Stimulated activated CD4-positive, alpha-beta T cell treated with anti-CD3 and anti-CD28 coated beads, Interleukin-2, amount 100 ng/mL, for 48 hours (primary cell): ENCODE measurements around the gene ASB11.
"Not testable (repeated sequence)": the region's sequence is repeated elsewhere in the genome, so short reads cannot be mapped to it uniquely, and the experiment has no call there.

Source experiments
- DNase-seq, 2 donors: peaks; one replicate each; pipeline ENCODE4 v3.0.0-alpha.2; 2020

Gene ASB11

GRCh38 chrX:15301924-15302323 lies 13.5 kb downstream of the ASB11 start:
- peak in 1 of 2 donors; percentile 1 for DNase-seq

- DNase-seq, result no peak
Observed at GRCh38 chrX:15299941-15300851, 15.2 kb downstream of the ASB11 start.

GRCh38 chrX:15298780-15299179 lies 16.7 kb downstream of the ASB11 start:
- DNase-seq, result no peak

DNA sequence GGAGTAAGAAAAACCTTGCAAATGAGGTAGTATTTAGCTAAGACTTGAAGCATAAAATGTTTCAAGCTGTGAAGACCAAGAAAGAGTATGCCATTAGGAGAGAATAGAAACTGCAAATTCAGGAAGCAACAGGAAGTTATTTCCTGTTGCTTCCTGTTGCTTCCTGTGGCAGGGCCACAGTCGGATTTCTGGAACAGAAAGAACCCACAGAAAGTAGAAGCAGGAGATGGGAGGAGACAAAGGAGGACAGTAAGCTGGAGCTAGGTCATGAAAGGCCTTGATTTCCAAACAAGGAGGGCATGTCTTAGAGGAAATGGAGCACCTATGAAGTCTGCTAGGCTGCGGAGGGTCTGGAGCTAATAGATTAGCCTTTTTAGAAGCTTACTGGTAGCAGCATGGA lies 17.2 kb downstream of the ASB11 start:
- no peak for DNase-seq

- no peak for DNase-seq
Observed at GRCh38 chrX:15293451-15293850, 22.0 kb downstream of the ASB11 start.

GRCh38 chrX:15292861-15293260 lies 22.6 kb downstream of the ASB11 start:
- no peak for DNase-seq

DNA sequence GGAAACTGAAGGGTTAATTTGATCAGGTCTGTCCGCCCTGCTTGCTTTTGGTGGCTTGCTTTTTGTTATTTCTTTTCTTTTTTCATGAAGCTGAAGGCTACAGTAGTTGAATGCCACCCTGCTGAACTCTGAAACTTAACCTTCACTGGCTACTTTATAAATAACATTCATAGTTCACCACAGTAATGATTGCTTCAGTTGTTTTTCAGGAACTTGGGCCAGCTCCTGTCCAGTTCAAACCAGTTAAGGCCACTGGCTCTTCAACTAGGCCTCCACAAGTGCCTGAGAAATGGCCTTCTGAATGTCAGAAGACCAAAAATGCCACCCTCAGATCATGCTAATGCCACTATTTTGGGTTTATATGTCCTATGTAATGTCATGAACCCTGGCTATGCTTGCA lies 37.8 kb downstream of the ASB11 start:
- no peak for DNase-seq

DNA sequence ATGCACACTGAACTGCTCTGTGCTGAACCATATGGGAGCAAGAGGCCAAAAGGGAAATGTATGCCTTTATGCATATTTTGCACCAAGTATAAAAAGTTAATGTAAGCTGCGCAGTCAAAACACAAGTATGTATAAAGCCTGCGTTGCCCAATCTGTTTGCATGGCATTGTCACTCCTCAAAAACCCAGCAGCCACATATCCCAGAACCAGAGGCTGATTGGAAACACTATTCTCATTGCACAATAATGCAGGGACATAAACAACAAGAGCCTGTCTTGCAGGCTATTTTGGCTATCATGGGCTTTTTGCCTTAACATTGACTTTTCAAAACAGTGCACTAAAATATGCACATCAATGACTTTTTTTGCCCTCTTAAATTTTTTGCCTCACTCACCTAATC lies 40.5 kb downstream of the ASB11 start:
- no peak for DNase-seq

GRCh38 chrX:15273275-15273674 lies 42.2 kb downstream of the ASB11 start:
- not testable (repeated sequence) for DNase-seq

DNA sequence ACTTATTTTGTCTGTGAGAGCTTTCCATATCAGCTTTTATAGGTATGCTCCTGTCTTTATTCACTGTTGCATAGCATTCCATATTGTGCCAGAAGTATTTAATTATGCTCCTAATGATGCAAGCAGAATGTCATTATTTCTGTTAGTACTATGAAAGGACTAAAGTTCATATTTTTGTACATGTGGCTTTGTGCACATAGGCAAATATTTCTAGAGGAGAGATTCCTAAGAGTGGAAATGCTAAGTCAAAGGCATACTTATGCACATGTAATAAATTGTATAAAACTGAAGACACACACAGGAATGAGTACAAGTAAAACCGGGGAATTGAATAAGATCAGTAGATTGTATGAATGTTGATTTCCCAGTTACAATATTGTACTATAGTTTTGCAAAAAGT lies 43.7 kb downstream of the ASB11 start:
- no peak for DNase-seq

DNA sequence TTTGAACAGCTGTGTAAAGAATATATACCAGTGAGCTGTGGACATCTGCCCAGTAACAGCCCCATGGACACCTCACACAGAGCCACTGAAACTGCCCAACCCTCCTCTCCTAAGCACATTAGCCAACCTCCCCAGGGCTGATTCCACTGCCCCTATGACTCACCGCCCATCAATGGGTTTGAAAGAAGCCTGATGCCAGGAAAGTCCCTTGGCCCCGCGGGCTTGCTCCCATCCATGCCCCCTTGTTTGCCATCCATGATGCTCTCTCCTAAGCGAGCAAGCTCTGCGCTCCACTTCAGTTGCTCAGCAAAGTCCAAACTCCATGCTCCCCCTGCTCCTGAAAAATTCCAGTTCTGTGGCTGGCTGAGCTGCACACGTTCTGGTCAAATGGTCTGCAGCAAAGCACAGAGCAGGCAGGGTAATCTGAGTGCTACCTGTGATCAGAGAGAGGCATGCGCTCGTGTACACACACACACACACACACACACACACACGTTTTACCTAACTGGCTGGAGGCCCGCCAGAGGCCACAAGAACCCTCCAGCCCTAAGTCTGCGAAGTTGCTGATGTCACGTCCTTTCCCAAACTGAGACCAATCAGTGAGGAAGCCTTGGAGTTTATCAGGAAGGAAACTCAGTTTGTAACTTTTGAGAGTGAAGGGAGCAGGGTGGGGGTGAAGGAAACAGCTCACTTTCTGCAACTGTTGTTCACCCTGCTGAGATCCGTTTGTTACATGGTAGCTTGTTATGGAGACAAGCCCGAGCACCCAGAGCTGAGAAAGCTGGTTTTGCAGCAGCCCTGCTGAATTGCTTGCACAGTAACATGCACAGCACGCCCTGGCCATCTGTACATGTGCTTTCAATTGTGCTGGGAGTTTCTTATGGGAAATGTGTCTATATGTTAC lies 45.6 kb downstream of the ASB11 start, which contains the start of gene ASB9:
Gene ASB9, minus strand, starts transcription at position 466 of the 904 bp plus-strand sequence. Its CDS starts 209 bp downstream, at position 257.
- DNase-seq, result no peak

GRCh38 chrX:15269120-15269519 lies 46.3 kb downstream of the ASB11 start:
- no peak for DNase-seq

DNA sequence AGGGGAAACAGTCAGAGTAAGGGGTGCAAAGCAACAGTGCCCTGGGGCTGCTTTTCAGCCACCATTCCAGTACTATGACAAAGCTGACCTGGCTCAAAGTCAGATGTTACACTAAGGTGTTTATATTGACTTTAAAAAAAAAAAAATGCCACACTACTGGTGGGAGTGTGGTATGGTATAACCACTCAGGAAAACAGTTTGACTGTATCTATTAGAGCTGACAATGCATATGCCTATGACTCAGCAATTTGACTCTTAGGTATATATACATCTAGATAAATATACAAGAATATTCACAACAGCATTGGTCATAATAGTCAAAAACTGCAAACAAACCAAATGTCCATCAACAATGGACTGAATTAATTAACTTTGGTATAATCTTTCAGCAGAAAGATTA lies 60.6 kb downstream of the ASB11 start:
- no peak for DNase-seq

- no peak for DNase-seq
Observed at GRCh38 chrX:15245896-15246295, 69.5 kb downstream of the ASB11 start.

GRCh38 chrX:15244421-15244820 lies 71.0 kb downstream of the ASB11 start:
- DNase-seq, result no peak

GRCh38 chrX:15242899-15243555 lies 72.4 kb downstream of the ASB11 start:
- DNase-seq, result peak; percentile 13 to 28

DNA sequence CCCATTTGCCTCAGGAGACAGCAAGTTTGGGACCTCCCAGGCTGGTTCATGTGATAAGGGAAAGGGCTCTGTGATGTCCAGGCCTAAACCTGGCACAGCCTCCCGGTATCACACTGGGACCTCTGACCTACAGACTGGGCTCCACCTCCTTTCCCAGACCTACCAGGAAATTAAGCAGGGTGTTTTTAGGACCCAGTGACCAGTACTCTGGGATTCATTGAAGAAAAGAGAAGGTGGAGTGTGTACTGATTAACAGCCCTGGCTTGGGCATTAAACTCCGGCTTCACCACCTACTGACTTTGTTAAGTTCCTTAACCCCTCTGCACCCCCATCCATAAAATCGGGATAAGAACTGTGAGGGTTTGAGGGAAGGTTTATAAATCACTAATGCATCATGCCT lies 74.1 kb downstream of the ASB11 start:
- no peak for DNase-seq

GRCh38 chrX:15240414-15240813 lies 75.0 kb downstream of the ASB11 start:
- DNase-seq, result no peak

DNA sequence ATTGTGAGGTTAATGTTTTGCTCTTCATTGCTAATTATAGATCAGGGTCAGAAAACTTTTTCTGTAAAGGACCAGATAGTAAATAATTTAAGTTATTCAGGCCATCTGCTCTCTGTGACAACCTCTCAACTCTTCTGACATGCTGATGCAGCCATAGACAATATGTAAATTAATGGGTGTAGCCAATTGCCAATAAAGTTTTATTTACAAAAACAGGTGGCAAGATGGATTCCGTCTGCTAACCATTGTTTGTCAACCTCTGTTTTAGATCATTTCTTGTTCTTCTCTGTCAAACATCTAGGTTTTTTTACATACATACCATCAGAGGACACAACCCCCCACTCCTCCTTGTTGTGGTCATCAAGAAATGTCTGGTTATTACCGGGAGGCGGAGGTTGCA lies 79.3 kb downstream of the ASB11 start:
- DNase-seq, result no peak

DNA sequence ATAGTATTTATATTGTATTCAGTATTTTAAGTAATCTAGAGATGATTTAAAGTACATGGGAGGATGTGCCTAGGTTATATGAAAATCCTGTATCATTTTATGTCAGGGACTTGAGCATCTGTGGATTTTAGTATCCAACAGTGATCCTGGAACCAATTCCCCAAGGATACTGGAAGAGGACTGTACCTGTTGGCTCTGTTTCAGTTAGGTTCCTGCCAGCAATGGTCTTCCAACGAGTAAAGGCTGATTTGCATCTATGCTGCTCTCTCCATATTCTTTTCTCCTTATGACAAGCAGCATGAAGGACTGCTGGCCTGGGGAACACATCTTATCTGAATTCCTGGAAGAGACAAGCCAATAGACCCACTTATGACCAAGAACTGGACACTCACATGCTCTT lies 80.4 kb downstream of the ASB11 start:
- no peak for DNase-seq

DNA sequence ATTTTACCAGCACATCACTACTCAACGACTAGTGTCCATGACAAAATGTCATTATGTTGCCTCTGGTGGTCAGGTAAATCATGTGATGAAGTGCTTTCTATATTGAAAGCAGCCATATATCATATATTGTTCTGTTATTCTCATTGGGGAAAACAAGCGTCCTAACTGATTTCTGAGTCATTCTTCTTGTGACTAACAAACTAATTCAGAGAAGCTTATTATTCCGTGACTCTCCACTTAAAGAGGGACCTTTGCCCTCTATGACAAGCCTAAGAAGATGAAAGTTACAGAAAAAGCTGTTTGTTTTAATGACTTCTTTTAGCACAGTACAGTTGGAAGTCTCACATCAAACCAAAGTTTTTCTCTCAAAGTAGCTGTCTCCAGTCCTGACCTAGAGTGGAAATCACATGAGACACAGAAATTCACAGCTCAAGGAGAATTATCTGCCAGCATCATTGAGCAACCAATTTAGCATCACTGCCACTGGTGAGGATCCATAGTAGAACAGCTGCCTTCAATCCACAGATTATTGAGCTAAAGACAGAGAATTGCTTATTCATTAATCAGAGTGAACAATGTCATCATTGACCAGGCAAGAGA lies 81.9 kb downstream of the ASB11 start:
- DNase-seq, result no peak
